ENCODE data around the gene GALNT11.
"Not testable (repeated sequence)": the region's sequence is repeated elsewhere in the genome, so short reads cannot be mapped to it uniquely, and the experiment has no call there.

GALNT11 gene

GRCh38 chr7:152074673-152075072, 49.2 kb downstream of the GALNT11 start:
- TF ChIP-seq SPI1 (IDR thresholded peaks at IDR 0.05; ENCODE audit: borderline replicate concordance, low read depth) = no peak
- TF ChIP-seq, protein P1, sequence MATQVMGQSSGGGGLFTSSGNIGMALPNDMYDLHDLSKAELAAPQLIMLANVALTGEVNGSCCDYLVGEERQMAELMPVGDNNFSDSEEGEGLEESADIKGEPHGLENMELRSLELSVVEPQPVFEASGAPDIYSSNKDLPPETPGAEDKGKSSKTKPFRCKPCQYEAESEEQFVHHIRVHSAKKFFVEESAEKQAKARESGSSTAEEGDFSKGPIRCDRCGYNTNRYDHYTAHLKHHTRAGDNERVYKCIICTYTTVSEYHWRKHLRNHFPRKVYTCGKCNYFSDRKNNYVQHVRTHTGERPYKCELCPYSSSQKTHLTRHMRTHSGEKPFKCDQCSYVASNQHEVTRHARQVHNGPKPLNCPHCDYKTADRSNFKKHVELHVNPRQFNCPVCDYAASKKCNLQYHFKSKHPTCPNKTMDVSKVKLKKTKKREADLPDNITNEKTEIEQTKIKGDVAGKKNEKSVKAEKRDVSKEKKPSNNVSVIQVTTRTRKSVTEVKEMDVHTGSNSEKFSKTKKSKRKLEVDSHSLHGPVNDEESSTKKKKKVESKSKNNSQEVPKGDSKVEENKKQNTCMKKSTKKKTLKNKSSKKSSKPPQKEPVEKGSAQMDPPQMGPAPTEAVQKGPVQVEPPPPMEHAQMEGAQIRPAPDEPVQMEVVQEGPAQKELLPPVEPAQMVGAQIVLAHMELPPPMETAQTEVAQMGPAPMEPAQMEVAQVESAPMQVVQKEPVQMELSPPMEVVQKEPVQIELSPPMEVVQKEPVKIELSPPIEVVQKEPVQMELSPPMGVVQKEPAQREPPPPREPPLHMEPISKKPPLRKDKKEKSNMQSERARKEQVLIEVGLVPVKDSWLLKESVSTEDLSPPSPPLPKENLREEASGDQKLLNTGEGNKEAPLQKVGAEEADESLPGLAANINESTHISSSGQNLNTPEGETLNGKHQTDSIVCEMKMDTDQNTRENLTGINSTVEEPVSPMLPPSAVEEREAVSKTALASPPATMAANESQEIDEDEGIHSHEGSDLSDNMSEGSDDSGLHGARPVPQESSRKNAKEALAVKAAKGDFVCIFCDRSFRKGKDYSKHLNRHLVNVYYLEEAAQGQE (IDR thresholded peaks at IDR 0.05; ENCODE audit: insufficient replicate concordance, low read depth) = no peak
- no peak for TF ChIP-seq GABPA (IDR thresholded peaks at IDR 0.05; ENCODE audit: low read depth)
- no peak for TF ChIP-seq CTCF (IDR thresholded peaks at IDR 0.05; ENCODE audit: insufficient read depth, low read length)
- TF ChIP-seq POLR2AphosphoS5 (IDR thresholded peaks at IDR 0.05; ENCODE audit: low read depth) = no peak
- H3K27ac ChIP-seq (replicated peaks) = no peak overlapping the region
- DNase-seq (ENCODE audit: low read depth in 1 of 2, low spot score in 1 of 2) = no peak
- no peaks in the 10 kb centered on the region for H3K27me3 ChIP-seq (ENCODE audit: insufficient read depth, poor library complexity, severe bottlenecking)
- no peak overlapping the region for H3K4me3 ChIP-seq (replicated peaks; ENCODE audit: insufficient read depth, low read length)

- H3K4me3 ChIP-seq (replicated peaks; ENCODE audit: insufficient read depth, low read length); DNase-seq (ENCODE audit: low read depth in 1 of 2, low spot score in 1 of 2); H3K27ac ChIP-seq (replicated peaks); H3K27me3 ChIP-seq (ENCODE audit: insufficient read depth, poor library complexity, severe bottlenecking): not testable (repeated sequence)
Observed at GRCh38 chr7:152075379-152075778, 49.9 kb downstream of the GALNT11 start.

DNA sequence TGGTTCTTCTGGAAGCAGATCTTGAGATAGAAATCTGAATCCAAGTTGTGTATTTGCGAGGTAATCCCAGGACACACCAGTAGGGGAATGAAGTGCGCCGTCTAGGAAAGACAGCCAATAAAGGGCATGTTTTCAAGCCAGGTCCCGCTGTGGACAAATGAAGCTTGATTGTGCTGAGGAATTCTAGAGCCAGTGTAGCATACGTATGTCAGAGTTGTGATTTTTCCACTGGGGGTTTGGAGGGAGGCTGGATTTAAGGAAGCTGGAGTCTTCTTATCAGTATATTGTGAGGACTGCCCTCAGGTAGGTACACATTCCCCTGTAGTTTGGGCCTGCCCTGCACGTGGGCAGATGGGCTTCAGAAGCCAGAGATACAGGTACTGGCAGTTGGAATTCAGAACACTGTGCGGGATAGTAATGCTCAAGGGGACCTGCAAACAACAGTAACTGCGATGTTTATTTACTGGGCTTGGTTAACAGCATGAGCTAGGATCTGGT, 50.9 kb downstream of the GALNT11 start:
- DNase-seq (ENCODE audit: low read depth in 1 of 2, low spot score in 1 of 2) = peak in 1 of 2 experiments; percentile 5
- H3K27me3 ChIP-seq (ENCODE audit: insufficient read depth, poor library complexity, severe bottlenecking) = no peaks in the 10 kb centered on the region
- TF ChIP-seq SPI1 (IDR thresholded peaks at IDR 0.05; ENCODE audit: borderline replicate concordance, low read depth) (no peak), CTCF (IDR thresholded peaks at IDR 0.05; ENCODE audit: insufficient read depth, low read length) (no peak), POLR2AphosphoS5 (IDR thresholded peaks at IDR 0.05; ENCODE audit: low read depth) (no peak), GABPA (IDR thresholded peaks at IDR 0.05; ENCODE audit: low read depth) (no peak)
- TF ChIP-seq, protein P1 (IDR thresholded peaks at IDR 0.05; ENCODE audit: insufficient replicate concordance, low read depth) = no peak
- no peak overlapping the region for H3K27ac ChIP-seq (replicated peaks)
- no peak overlapping the region for H3K4me3 ChIP-seq (replicated peaks; ENCODE audit: insufficient read depth, low read length)

DNA sequence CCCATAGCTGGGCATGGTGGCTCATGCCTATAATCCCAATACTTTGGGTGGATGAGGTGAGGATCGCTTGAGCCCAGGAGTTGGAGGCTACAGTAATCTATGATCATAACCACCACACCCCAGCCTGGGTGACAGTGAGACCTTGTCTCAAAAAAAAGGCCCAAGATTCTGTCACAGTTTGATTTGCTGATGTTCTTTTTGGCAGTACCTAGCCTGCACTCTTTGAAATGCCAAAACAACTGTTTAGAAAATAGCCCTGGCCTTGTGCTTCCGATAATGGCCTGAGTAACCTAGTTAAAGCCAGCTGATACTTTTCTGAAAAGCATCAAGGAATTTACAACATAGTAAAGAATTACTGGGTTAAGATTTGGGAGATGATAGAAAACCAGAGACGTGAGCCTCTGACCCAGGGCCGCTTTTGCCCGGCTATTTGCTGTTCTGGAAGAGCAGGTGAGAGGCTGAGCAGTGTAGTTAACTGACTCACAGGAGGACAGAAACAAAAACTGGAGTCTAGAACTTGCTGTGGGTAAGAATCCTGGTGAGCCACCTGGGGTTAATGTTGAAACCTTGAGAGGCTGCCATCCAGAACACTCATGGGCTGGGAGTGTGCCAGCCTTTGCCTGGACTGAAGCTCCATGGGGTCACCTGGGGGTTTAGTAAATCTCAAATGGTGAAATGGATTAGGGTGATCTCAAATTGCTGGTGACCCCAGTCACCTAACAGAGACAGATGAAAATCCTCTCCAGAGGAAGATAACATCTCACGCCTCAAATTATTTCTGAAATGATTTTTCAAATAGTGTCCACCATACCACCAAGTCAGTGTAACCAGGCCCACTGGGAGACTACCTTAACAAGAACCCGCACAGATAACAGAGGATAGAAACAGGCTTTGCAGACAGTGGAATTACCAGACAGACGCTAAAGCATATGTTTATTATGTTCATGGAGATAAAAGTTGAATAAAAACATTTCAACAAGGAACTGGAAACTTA, 51.8 kb downstream of the GALNT11 start:
- H3K4me3 ChIP-seq (replicated peaks; ENCODE audit: insufficient read depth, low read length) = no peak overlapping the region
- no peak overlapping the region for H3K27ac ChIP-seq (replicated peaks)
- no peak for DNase-seq (ENCODE audit: low read depth in 1 of 2, low spot score in 1 of 2)
- no peak for TF ChIP-seq POLR2AphosphoS5 (IDR thresholded peaks at IDR 0.05; ENCODE audit: low read depth)
- TF ChIP-seq, protein P1 (IDR thresholded peaks at IDR 0.05; ENCODE audit: insufficient replicate concordance, low read depth) = no peak
- TF ChIP-seq SPI1 (IDR thresholded peaks at IDR 0.05; ENCODE audit: borderline replicate concordance, low read depth) = no peak
- no peak for TF ChIP-seq CTCF (IDR thresholded peaks at IDR 0.05; ENCODE audit: insufficient read depth, low read length)
- no peak for TF ChIP-seq GABPA (IDR thresholded peaks at IDR 0.05; ENCODE audit: low read depth)
- H3K27me3 ChIP-seq (ENCODE audit: insufficient read depth, poor library complexity, severe bottlenecking) = no peaks in the 10 kb centered on the region
